Measurements from ENCODE around the gene FLVCR2. TPM values are rescaled to one million over a fixed set of nuclear protein-coding genes. Genes with fewer than 3 reads are reported as not detected.

The FLVCR2 gene
- total and polyA plus RNA-seq, 2 donors from 2014 or later = 7.1 to 17.0 TPM

- Histone ChIP-seq H3K9ac (ENCODE audit: low read length in 3 of 3) (no peak overlapping the region), H3K4me1 (ENCODE audit: control insufficient read depth in 2 of 3, insufficient read depth in 2 of 3, low read depth in 1 of 3, low read length in 3 of 3) (peaks cover 0 to 8% (median 7%) of the 10 kb centered on the region in 3 donors), H3K27me3 (ENCODE audit: control insufficient read depth, insufficient read depth, low read length) (no peaks in the 10 kb centered on the region), H3K36me3 (ENCODE audit: control insufficient read depth in 2 of 3, insufficient read depth in 3 of 3, low read length in 3 of 3) (no peaks in the 10 kb centered on the region), H3K4me3 (ENCODE audit: low read length in 3 of 3) (peak overlapping the region in 2 of 3 donors; percentile 9 to 40), H3K27ac (ENCODE audit: low read depth in 2 of 2, low read length in 2 of 2) (no peak overlapping the region), H3K9me3 (ENCODE audit: control insufficient read depth in 2 of 3, insufficient read depth in 1 of 3, low read length in 3 of 3) (no peaks in the 10 kb centered on the region)
- peak in 3 of 5 donors; percentile 24 to 73 (median 44) for DNase-seq
- no peak for FAIRE-seq
- TF ChIP-seq CTCF (IDR thresholded peaks at IDR 0.05; ENCODE audit: borderline replicate concordance, extremely low read depth, insufficient read depth) = no peak
- intact Hi-C loops (cut with DNase I) = no loop called here
Measured at GRCh38 chr14:75604979-75605851, 26.8 kb downstream of the FLVCR2 start.

- H3K4me1 ChIP-seq (ENCODE audit: control insufficient read depth in 2 of 3, insufficient read depth in 2 of 3, low read depth in 1 of 3, low read length in 3 of 3) = peaks cover 0 to 14% (median 7%) of the 10 kb centered on the region in 3 donors
- no peak overlapping the region for H3K9ac ChIP-seq (ENCODE audit: low read length in 3 of 3)
- TF ChIP-seq CTCF (IDR thresholded peaks at IDR 0.05; ENCODE audit: borderline replicate concordance, extremely low read depth, insufficient read depth) = no peak
- no peaks in the 10 kb centered on the region for H3K27me3 ChIP-seq (ENCODE audit: control insufficient read depth, insufficient read depth, low read length)
- no peak overlapping the region for H3K27ac ChIP-seq (ENCODE audit: low read depth in 2 of 2, low read length in 2 of 2)
- H3K4me3 ChIP-seq (ENCODE audit: low read length in 3 of 3) = peak overlapping the region in 2 of 3 donors; percentile 9 to 40
- intact Hi-C loops (cut with DNase I) = no loop called here
- H3K36me3 ChIP-seq (ENCODE audit: control insufficient read depth in 2 of 3, insufficient read depth in 3 of 3, low read length in 3 of 3) = no peaks in the 10 kb centered on the region
- DNase-seq = no peak
- H3K9me3 ChIP-seq (ENCODE audit: control insufficient read depth in 2 of 3, insufficient read depth in 1 of 3, low read length in 3 of 3) = no peaks in the 10 kb centered on the region
- no peak for FAIRE-seq
Measured at GRCh38 chr14:75605916-75606315, 27.5 kb downstream of the FLVCR2 start.

- DNase-seq (no peak), FAIRE-seq (no peak)
- H3K9me3 ChIP-seq (ENCODE audit: control insufficient read depth in 2 of 3, insufficient read depth in 1 of 3, low read length in 3 of 3) = no peaks in the 10 kb centered on the region
- H3K36me3 ChIP-seq (ENCODE audit: control insufficient read depth in 2 of 3, insufficient read depth in 3 of 3, low read length in 3 of 3) = no peaks in the 10 kb centered on the region
- no peak for TF ChIP-seq CTCF (IDR thresholded peaks at IDR 0.05; ENCODE audit: borderline replicate concordance, extremely low read depth, insufficient read depth)
- no peak overlapping the region for H3K9ac ChIP-seq (ENCODE audit: low read length in 3 of 3)
- H3K27me3 ChIP-seq (ENCODE audit: control insufficient read depth, insufficient read depth, low read length) = no peaks in the 10 kb centered on the region
- intact Hi-C loops (cut with DNase I) = no loop called here
- peaks cover 0 to 16% (median 7%) of the 10 kb centered on the region in 3 donors for H3K4me1 ChIP-seq (ENCODE audit: control insufficient read depth in 2 of 3, insufficient read depth in 2 of 3, low read depth in 1 of 3, low read length in 3 of 3)
- H3K4me3 ChIP-seq (ENCODE audit: low read length in 3 of 3) = no peak overlapping the region
- no peak overlapping the region for H3K27ac ChIP-seq (ENCODE audit: low read depth in 2 of 2, low read length in 2 of 2)
Measured at GRCh38 chr14:75607044-75607443, 28.6 kb downstream of the FLVCR2 start.
